ENCODE data around the gene MPPED1.

MPPED1 gene

GRCh38 chr22:43511276-43511910 is 99.6 kb downstream of the MPPED1 start:
- no peak overlapping the region for H3K4me2 ChIP-seq (ENCODE audit: low read length)
- no peak overlapping the region for H3K9ac ChIP-seq (ENCODE audit: low read depth, low read length)
- no peaks in the 10 kb centered on the region for H3K27me3 ChIP-seq (ENCODE audit: control insufficient read depth, insufficient read depth, low read length)
- H3K4me1 ChIP-seq (ENCODE audit: control insufficient read depth, insufficient read depth, low read length) = no peaks in the 10 kb centered on the region
- H3K36me3 ChIP-seq (ENCODE audit: insufficient read depth, low read length) = no peaks in the 10 kb centered on the region
- peaks cover 10% of the 10 kb centered on the region for H3K9me3 ChIP-seq (replicated peaks; ENCODE audit: low read length)
- H3K4me3 ChIP-seq (ENCODE audit: low read length) = no peak overlapping the region

GRCh38 chr22:43512279-43512678 is 100.5 kb downstream of the MPPED1 start:
- Histone ChIP-seq H3K27me3 (ENCODE audit: control insufficient read depth, insufficient read depth, low read length) (no peaks in the 10 kb centered on the region), H3K9ac (ENCODE audit: low read depth, low read length) (no peak overlapping the region), H3K4me2 (ENCODE audit: low read length) (no peak overlapping the region), H3K4me1 (ENCODE audit: control insufficient read depth, insufficient read depth, low read length) (no peaks in the 10 kb centered on the region), H3K9me3 (replicated peaks; ENCODE audit: low read length) (peaks cover 10% of the 10 kb centered on the region), H3K4me3 (ENCODE audit: low read length) (no peak overlapping the region), H3K36me3 (ENCODE audit: insufficient read depth, low read length) (no peaks in the 10 kb centered on the region)

GRCh38 chr22:43514476-43515157 is 102.8 kb downstream of the MPPED1 start:
- peaks cover 16% of the 10 kb centered on the region for H3K9me3 ChIP-seq (replicated peaks; ENCODE audit: low read length)
- H3K9ac ChIP-seq (ENCODE audit: low read depth, low read length) = no peak overlapping the region
- H3K4me3 ChIP-seq (ENCODE audit: low read length) = no peak overlapping the region
- no peaks in the 10 kb centered on the region for H3K4me1 ChIP-seq (ENCODE audit: control insufficient read depth, insufficient read depth, low read length)
- H3K27me3 ChIP-seq (ENCODE audit: control insufficient read depth, insufficient read depth, low read length) = no peaks in the 10 kb centered on the region
- H3K36me3 ChIP-seq (ENCODE audit: insufficient read depth, low read length) = no peaks in the 10 kb centered on the region
- no peak overlapping the region for H3K4me2 ChIP-seq (ENCODE audit: low read length)

GRCh38 chr22:43515411-43515810 is 103.6 kb downstream of the MPPED1 start:
- Histone ChIP-seq H3K36me3 (ENCODE audit: insufficient read depth, low read length) (no peaks in the 10 kb centered on the region), H3K4me1 (ENCODE audit: control insufficient read depth, insufficient read depth, low read length) (no peaks in the 10 kb centered on the region), H3K9ac (ENCODE audit: low read depth, low read length) (no peak overlapping the region), H3K9me3 (replicated peaks; ENCODE audit: low read length) (peaks cover 13% of the 10 kb centered on the region), H3K27me3 (ENCODE audit: control insufficient read depth, insufficient read depth, low read length) (no peaks in the 10 kb centered on the region), H3K4me2 (ENCODE audit: low read length) (no peak overlapping the region), H3K4me3 (ENCODE audit: low read length) (no peak overlapping the region)

GRCh38 chr22:43515902-43516301 is 104.1 kb downstream of the MPPED1 start:
- Histone ChIP-seq H3K9me3 (replicated peaks; ENCODE audit: low read length) (peaks cover 13% of the 10 kb centered on the region), H3K4me2 (ENCODE audit: low read length) (no peak overlapping the region), H3K4me1 (ENCODE audit: control insufficient read depth, insufficient read depth, low read length) (no peaks in the 10 kb centered on the region), H3K4me3 (ENCODE audit: low read length) (no peak overlapping the region), H3K9ac (ENCODE audit: low read depth, low read length) (no peak overlapping the region), H3K36me3 (ENCODE audit: insufficient read depth, low read length) (no peaks in the 10 kb centered on the region), H3K27me3 (ENCODE audit: control insufficient read depth, insufficient read depth, low read length) (no peaks in the 10 kb centered on the region)

- Histone ChIP-seq H3K4me2 (ENCODE audit: low read length) (no peak overlapping the region), H3K27me3 (ENCODE audit: control insufficient read depth, insufficient read depth, low read length) (no peaks in the 10 kb centered on the region), H3K4me3 (ENCODE audit: low read length) (no peak overlapping the region), H3K36me3 (ENCODE audit: insufficient read depth, low read length) (no peaks in the 10 kb centered on the region), H3K4me1 (ENCODE audit: control insufficient read depth, insufficient read depth, low read length) (no peaks in the 10 kb centered on the region), H3K9ac (ENCODE audit: low read depth, low read length) (no peak overlapping the region), H3K9me3 (replicated peaks; ENCODE audit: low read length) (peaks cover 13% of the 10 kb centered on the region)
Measured at GRCh38 chr22:43516386-43516785, 104.6 kb downstream of the MPPED1 start.

- H3K9ac ChIP-seq (ENCODE audit: low read depth, low read length) = no peak overlapping the region
- no peaks in the 10 kb centered on the region for H3K27me3 ChIP-seq (ENCODE audit: control insufficient read depth, insufficient read depth, low read length)
- H3K4me2 ChIP-seq (ENCODE audit: low read length) = no peak overlapping the region
- no peaks in the 10 kb centered on the region for H3K36me3 ChIP-seq (ENCODE audit: insufficient read depth, low read length)
- no peaks in the 10 kb centered on the region for H3K4me1 ChIP-seq (ENCODE audit: control insufficient read depth, insufficient read depth, low read length)
- no peak overlapping the region for H3K4me3 ChIP-seq (ENCODE audit: low read length)
- H3K9me3 ChIP-seq (replicated peaks; ENCODE audit: low read length) = peaks cover 13% of the 10 kb centered on the region
Measured at GRCh38 chr22:43516996-43517635, 105.3 kb downstream of the MPPED1 start.

- H3K36me3 ChIP-seq (ENCODE audit: insufficient read depth, low read length) = no peaks in the 10 kb centered on the region
- H3K4me3 ChIP-seq (ENCODE audit: low read length) = no peak overlapping the region
- H3K27me3 ChIP-seq (ENCODE audit: control insufficient read depth, insufficient read depth, low read length) = no peaks in the 10 kb centered on the region
- peaks cover 8% of the 10 kb centered on the region for H3K9me3 ChIP-seq (replicated peaks; ENCODE audit: low read length)
- H3K4me2 ChIP-seq (ENCODE audit: low read length) = no peak overlapping the region
- no peaks in the 10 kb centered on the region for H3K4me1 ChIP-seq (ENCODE audit: control insufficient read depth, insufficient read depth, low read length)
- H3K9ac ChIP-seq (ENCODE audit: low read depth, low read length) = no peak overlapping the region
Measured at GRCh38 chr22:43520632-43521039, 108.8 kb downstream of the MPPED1 start.

- H3K36me3 ChIP-seq (ENCODE audit: insufficient read depth, low read length) = no peaks in the 10 kb centered on the region
- H3K4me1 ChIP-seq (ENCODE audit: control insufficient read depth, insufficient read depth, low read length) = no peaks in the 10 kb centered on the region
- H3K9ac ChIP-seq (ENCODE audit: low read depth, low read length) = no peak overlapping the region
- H3K9me3 ChIP-seq (replicated peaks; ENCODE audit: low read length) = peaks cover 8% of the 10 kb centered on the region
- no peak overlapping the region for H3K4me3 ChIP-seq (ENCODE audit: low read length)
- no peaks in the 10 kb centered on the region for H3K27me3 ChIP-seq (ENCODE audit: control insufficient read depth, insufficient read depth, low read length)
- no peak overlapping the region for H3K4me2 ChIP-seq (ENCODE audit: low read length)
Measured at GRCh38 chr22:43521716-43522115, 109.9 kb downstream of the MPPED1 start.

- Histone ChIP-seq H3K4me3 (ENCODE audit: low read length) (no peak overlapping the region), H3K9ac (ENCODE audit: low read depth, low read length) (no peak overlapping the region), H3K36me3 (ENCODE audit: insufficient read depth, low read length) (no peaks in the 10 kb centered on the region)
Measured at GRCh38 chr22:43526117-43526655, 114.4 kb downstream of the MPPED1 start.

DNA sequence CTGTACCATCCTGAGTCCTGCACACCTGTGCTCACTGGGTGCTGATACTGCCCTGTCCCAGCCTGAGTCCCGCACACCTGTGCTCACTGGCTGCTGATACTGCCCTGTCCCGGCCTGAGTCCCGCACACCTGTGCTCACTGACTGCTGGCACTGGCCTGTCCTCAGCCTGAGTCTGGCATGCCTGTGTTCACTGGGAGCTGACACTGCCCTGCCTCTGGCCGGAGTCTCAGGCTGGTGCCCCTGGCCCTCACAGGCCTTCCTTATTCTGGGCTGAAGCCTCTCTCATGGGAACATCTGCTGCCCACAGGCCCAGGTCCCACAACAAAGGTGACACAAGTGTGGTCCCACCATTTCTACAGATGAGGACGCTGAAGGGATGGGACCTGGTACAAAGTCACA is 115.1 kb downstream of the MPPED1 start:
- no peak overlapping the region for H3K9ac ChIP-seq (ENCODE audit: low read depth, low read length)
- H3K4me1 ChIP-seq (ENCODE audit: control insufficient read depth, insufficient read depth, low read length) = no peaks in the 10 kb centered on the region
- H3K9me3 ChIP-seq (replicated peaks; ENCODE audit: low read length) = peaks cover 5% of the 10 kb centered on the region
- no peak overlapping the region for H3K4me3 ChIP-seq (ENCODE audit: low read length)
- no peaks in the 10 kb centered on the region for H3K36me3 ChIP-seq (ENCODE audit: insufficient read depth, low read length)
- no peaks in the 10 kb centered on the region for H3K27me3 ChIP-seq (ENCODE audit: control insufficient read depth, insufficient read depth, low read length)
- no peak overlapping the region for H3K4me2 ChIP-seq (ENCODE audit: low read length)

More at GRCh38 chr22:43526117-43526655, 114.4 kb downstream of the MPPED1 start:
- Histone ChIP-seq H3K9me3 (replicated peaks; ENCODE audit: low read length) (peaks cover 5% of the 10 kb centered on the region), H3K27me3 (ENCODE audit: control insufficient read depth, insufficient read depth, low read length) (no peaks in the 10 kb centered on the region), H3K4me2 (ENCODE audit: low read length) (no peak overlapping the region), H3K4me1 (ENCODE audit: control insufficient read depth, insufficient read depth, low read length) (no peaks in the 10 kb centered on the region)
